Liver (tissue), 9 donors: Measurements from ENCODE around the gene SPDEF. TPM values are rescaled to one million over a fixed set of nuclear protein-coding genes. Genes with fewer than 3 reads are reported as not detected.

Source experiments
- DNase-seq: peaks from one replicate; pipeline ENCODE4 v3.0.0-alpha.2; 2017; ENCODE audit warnings: low spot score
- H3K27ac ChIP-seq, 2 donors: one replicate each; pipeline ENCODE4 v1.7.0; 2013; ENCODE audit warnings: inconsistent platforms in 2 of 2, low read length in 2 of 2, control low read depth in 1 of 2, low read depth in 1 of 2, mild to moderate bottlenecking in 1 of 2
- H3K27me3 ChIP-seq, 4 donors: one replicate each; pipeline versions ENCODE4 v1.6.1 to v1.7.0; 2013; ENCODE audit warnings: low read length in 3 of 4, inconsistent platforms in 1 of 4, mild to moderate bottlenecking in 1 of 4, moderate library complexity in 1 of 4; ENCODE audit not compliant: control insufficient read depth in 4 of 4, insufficient read depth in 4 of 4
- H3K36me3 ChIP-seq, 4 donors: one replicate each; pipeline versions ENCODE4 v1.6.1 to v1.7.0; 2013; ENCODE audit warnings: low read length in 3 of 4, mild to moderate bottlenecking in 3 of 4, low read depth in 1 of 4, moderate library complexity in 1 of 4; ENCODE audit not compliant: control insufficient read depth in 4 of 4, insufficient read depth in 3 of 4
- H3K4me1 ChIP-seq, 4 donors: one replicate each; pipeline versions ENCODE4 v1.6.1 to v1.7.0; 2013; ENCODE audit warnings: low read length in 3 of 4, mild to moderate bottlenecking in 3 of 4, moderate library complexity in 1 of 4; ENCODE audit not compliant: control insufficient read depth in 4 of 4, insufficient read depth in 4 of 4
- H3K4me3 ChIP-seq, 3 donors: one replicate each; pipeline versions ENCODE4 v1.6.1 to v1.7.0; 2013; ENCODE audit warnings: low read length in 3 of 3, control low read depth in 1 of 3, low read depth in 1 of 3, mild to moderate bottlenecking in 1 of 3
- H3K9ac ChIP-seq, 2 donors: one replicate each; pipeline ENCODE4 v1.7.0; 2013; ENCODE audit warnings: low read length in 2 of 2, mild to moderate bottlenecking in 2 of 2, moderate library complexity in 2 of 2, control low read depth in 1 of 2, low read depth in 1 of 2
- H3K9me3 ChIP-seq, 4 donors: one replicate each; pipeline versions ENCODE4 v1.6.1 to v1.7.0; 2013; ENCODE audit warnings: low read length in 3 of 4; ENCODE audit not compliant: control insufficient read depth in 4 of 4
- CTCF ChIP-seq: fragments of 150-350 bp; IDR thresholded peaks from 2 replicates; pipeline ENCODE4 v1.5.1; 2017; ENCODE audit warnings: improper control_type of control experiment, low read depth, low read length; ENCODE audit not compliant: missing input control
- EGR1 ChIP-seq, 2 donors: IDR thresholded peaks; 2 replicates each; pipeline ENCODE4 v1.6.1; 2016 to 2018; ENCODE audit warnings: antibody characterized with exemption in 2 of 2, low read depth in 2 of 2
- FOXA1 ChIP-seq: IDR thresholded peaks from 2 replicates; pipeline ENCODE4 v1.6.1; 2016; ENCODE audit warnings: antibody characterized with exemption
- FOXA2 ChIP-seq: IDR thresholded peaks from 2 replicates; pipeline ENCODE4 v1.6.1; 2016; ENCODE audit warnings: antibody characterized with exemption
- GABPA ChIP-seq, 2 donors: IDR thresholded peaks in 1 of 2; conservative IDR thresholded peaks in 1 of 2; 2 replicates each; pipeline ENCODE4 v1.6.1; 2016; ENCODE audit warnings: antibody characterized with exemption in 2 of 2, mild to moderate bottlenecking in 1 of 2, moderate library complexity in 1 of 2
- HNF4G ChIP-seq: IDR thresholded peaks from 2 replicates; pipeline ENCODE4 v1.6.1; 2016; ENCODE audit warnings: antibody characterized with exemption
- JUND ChIP-seq, 2 donors: IDR thresholded peaks; 2 replicates each; pipeline ENCODE4 v1.6.1; 2016; ENCODE audit warnings: antibody characterized with exemption in 2 of 2
- MAX ChIP-seq: IDR thresholded peaks from 2 replicates; pipeline ENCODE4 v1.6.1; 2016; ENCODE audit warnings: antibody characterized with exemption
- NR2F2 ChIP-seq: IDR thresholded peaks from 2 replicates; pipeline ENCODE4 v1.6.1; 2016; ENCODE audit warnings: antibody characterized with exemption
- RXRA ChIP-seq, 2 donors: IDR thresholded peaks; 2 replicates each; pipeline ENCODE4 v1.6.1; 2017 to 2018; ENCODE audit warnings: antibody characterized with exemption in 2 of 2, mild to moderate bottlenecking in 1 of 2
- SP1 ChIP-seq: IDR thresholded peaks from 2 replicates; pipeline ENCODE4 v1.6.1; 2018; ENCODE audit warnings: antibody characterized with exemption, mild to moderate bottlenecking
- TAF1 ChIP-seq: conservative IDR thresholded peaks from 2 replicates; pipeline ENCODE4 v1.6.1; 2016; ENCODE audit warnings: antibody characterized with exemption, mild to moderate bottlenecking
- YY1 ChIP-seq: IDR thresholded peaks from 2 replicates; pipeline ENCODE4 v1.6.1; 2016; ENCODE audit warnings: antibody characterized with exemption, mild to moderate bottlenecking
- WGBS: extraction: QIAGEN DNeasy Blood & Tissue Kit; methylation state at CpG from one replicate; pipeline ENCODE4 v1.1.7; 2013; 5-methylcytosine and 5-hydroxymethylcytosine counted together
- polyA plus RNA-seq, 2 donors: library from polyadenylated mRNA; stranded (reverse) in 1 of 2; unstranded in 1 of 2; fragments of 200-250 nt in 1 of 2; fragments of >200 nt in 1 of 2; fragmentation: Nextera tagmentation in 1 of 2; extraction: Ambion mirVana in 1 of 2; gene quantifications; one replicate each; pipeline versions ENCODE4 v1.2.1 to v1.2.3, GENCODE V29; 2013 to 2015
- total RNA-seq, 2 donors: library from RNA; depleted of rRNA; stranded (reverse); fragments of >200 nt; gene quantifications; one replicate each; pipeline ENCODE4 v1.2.3, GENCODE V29; 2014
- TF ChIP-seq, protein P1 (sequence below): IDR thresholded peaks from 2 replicates; pipeline ENCODE4 v1.6.1; 2016; ENCODE audit warnings: antibody characterized with exemption
- TF ChIP-seq, protein P2 (sequence below): IDR thresholded peaks from 2 replicates; pipeline ENCODE4 v1.6.1; 2016; ENCODE audit warnings: antibody characterized with exemption
- TF ChIP-seq, protein P3 (sequence below): IDR thresholded peaks from 2 replicates; pipeline ENCODE4 v1.6.1; 2016; ENCODE audit warnings: antibody characterized with exemption, mild to moderate bottlenecking
- donor health status: healthy.
- donor health status: healthy.
- donor health status: healthy.
- donor health status: healthy.
- donor health status: healthy.

The SPDEF gene
- total and polyA plus RNA-seq, 4 donors, result 0.05 to 0.09 TPM; not detected in 2

- no peaks in the 10 kb centered on the region for H3K4me1 ChIP-seq
- H3K4me3 ChIP-seq, result no peak overlapping the region
- no peak overlapping the region for H3K27ac ChIP-seq
- WGBS, result 66% methylated on average over 4 of the region's 4 CpGs
- H3K9ac ChIP-seq, result no peak overlapping the region
- no peaks in the 10 kb centered on the region for H3K27me3 ChIP-seq
- no peak for TF ChIP-seq SP1
- TF ChIP-seq HNF4G, result no peak
- TF ChIP-seq FOXA2, result no peak
- TF ChIP-seq FOXA1, result no peak
- no peak for TF ChIP-seq JUND (IDR thresholded peaks at IDR 0.05)
- TF ChIP-seq, protein P1, sequence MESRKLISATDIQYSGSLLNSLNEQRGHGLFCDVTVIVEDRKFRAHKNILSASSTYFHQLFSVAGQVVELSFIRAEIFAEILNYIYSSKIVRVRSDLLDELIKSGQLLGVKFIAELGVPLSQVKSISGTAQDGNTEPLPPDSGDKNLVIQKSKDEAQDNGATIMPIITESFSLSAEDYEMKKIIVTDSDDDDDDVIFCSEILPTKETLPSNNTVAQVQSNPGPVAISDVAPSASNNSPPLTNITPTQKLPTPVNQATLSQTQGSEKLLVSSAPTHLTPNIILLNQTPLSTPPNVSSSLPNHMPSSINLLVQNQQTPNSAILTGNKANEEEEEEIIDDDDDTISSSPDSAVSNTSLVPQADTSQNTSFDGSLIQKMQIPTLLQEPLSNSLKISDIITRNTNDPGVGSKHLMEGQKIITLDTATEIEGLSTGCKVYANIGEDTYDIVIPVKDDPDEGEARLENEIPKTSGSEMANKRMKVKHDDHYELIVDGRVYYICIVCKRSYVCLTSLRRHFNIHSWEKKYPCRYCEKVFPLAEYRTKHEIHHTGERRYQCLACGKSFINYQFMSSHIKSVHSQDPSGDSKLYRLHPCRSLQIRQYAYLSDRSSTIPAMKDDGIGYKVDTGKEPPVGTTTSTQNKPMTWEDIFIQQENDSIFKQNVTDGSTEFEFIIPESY, result no peak
- TF ChIP-seq, protein P2, sequence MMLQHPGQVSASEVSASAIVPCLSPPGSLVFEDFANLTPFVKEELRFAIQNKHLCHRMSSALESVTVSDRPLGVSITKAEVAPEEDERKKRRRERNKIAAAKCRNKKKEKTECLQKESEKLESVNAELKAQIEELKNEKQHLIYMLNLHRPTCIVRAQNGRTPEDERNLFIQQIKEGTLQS, result no peak
- TF ChIP-seq RXRA (IDR thresholded peaks at IDR 0.05), result no peak
- TF ChIP-seq TAF1, result no peak
- TF ChIP-seq, protein P3, sequence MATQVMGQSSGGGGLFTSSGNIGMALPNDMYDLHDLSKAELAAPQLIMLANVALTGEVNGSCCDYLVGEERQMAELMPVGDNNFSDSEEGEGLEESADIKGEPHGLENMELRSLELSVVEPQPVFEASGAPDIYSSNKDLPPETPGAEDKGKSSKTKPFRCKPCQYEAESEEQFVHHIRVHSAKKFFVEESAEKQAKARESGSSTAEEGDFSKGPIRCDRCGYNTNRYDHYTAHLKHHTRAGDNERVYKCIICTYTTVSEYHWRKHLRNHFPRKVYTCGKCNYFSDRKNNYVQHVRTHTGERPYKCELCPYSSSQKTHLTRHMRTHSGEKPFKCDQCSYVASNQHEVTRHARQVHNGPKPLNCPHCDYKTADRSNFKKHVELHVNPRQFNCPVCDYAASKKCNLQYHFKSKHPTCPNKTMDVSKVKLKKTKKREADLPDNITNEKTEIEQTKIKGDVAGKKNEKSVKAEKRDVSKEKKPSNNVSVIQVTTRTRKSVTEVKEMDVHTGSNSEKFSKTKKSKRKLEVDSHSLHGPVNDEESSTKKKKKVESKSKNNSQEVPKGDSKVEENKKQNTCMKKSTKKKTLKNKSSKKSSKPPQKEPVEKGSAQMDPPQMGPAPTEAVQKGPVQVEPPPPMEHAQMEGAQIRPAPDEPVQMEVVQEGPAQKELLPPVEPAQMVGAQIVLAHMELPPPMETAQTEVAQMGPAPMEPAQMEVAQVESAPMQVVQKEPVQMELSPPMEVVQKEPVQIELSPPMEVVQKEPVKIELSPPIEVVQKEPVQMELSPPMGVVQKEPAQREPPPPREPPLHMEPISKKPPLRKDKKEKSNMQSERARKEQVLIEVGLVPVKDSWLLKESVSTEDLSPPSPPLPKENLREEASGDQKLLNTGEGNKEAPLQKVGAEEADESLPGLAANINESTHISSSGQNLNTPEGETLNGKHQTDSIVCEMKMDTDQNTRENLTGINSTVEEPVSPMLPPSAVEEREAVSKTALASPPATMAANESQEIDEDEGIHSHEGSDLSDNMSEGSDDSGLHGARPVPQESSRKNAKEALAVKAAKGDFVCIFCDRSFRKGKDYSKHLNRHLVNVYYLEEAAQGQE, result no peak
- TF ChIP-seq EGR1 (IDR thresholded peaks at IDR 0.05; ENCODE audit: low read depth in 2 of 2), result no peak
- TF ChIP-seq YY1, result no peak
- no peak for TF ChIP-seq CTCF
- DNase-seq, result no peak
- H3K9me3 ChIP-seq, result peaks cover 0 to under 1% (median under 1%) of the 10 kb centered on the region in 4 donors
- no peaks in the 10 kb centered on the region for H3K36me3 ChIP-seq
These were observed 3.0 kb downstream of the SPDEF start for GRCh38 chr6:34553146-34553545.

DNA sequence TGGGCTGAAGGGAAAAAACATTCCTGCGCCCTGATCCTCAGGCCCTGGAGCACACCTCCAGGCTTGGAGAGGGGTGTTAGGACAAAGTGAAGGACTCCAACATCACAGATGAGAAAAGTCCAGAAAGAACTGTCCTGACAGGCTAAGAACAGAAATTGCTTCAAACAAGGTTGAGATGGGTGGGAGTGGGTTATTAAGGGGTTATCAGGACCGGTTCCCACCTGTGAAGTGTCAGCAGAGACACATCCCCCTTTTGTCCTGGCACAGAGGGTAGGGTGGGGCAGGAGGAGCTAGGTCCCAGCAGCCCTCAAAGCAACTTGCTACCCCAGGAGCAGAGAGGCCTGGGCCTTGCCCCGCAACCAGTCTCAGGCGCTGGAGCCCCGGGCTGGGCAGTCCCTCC lies 3.5 kb downstream of the SPDEF start:
- Histone ChIP-seq H3K27me3 (no peaks in the 10 kb centered on the region), H3K27ac (no peak overlapping the region), H3K9ac (no peak overlapping the region), H3K4me3 (no peak overlapping the region), H3K36me3 (no peaks in the 10 kb centered on the region), H3K4me1 (peaks cover 0 to 5% (median 2%) of the 10 kb centered on the region in 4 donors), H3K9me3 (no peaks in the 10 kb centered on the region)
- 89% methylated on average over 5 of the region's 5 CpGs for WGBS
- no peak for DNase-seq
- no peak for TF ChIP-seq SP1
- no peak for TF ChIP-seq JUND (IDR thresholded peaks at IDR 0.05)
- no peak for TF ChIP-seq NR2F2
- TF ChIP-seq HNF4G, result no peak
- TF ChIP-seq, protein P1, result no peak
- TF ChIP-seq, protein P2, result no peak
- no peak for TF ChIP-seq CTCF
- no peak for TF ChIP-seq YY1
- no peak for TF ChIP-seq FOXA1
- TF ChIP-seq GABPA (IDR thresholded peaks at IDR 0.05 in 1 of 2, conservative IDR thresholded peaks at IDR 0.05 in 1 of 2), result no peak
- no peak for TF ChIP-seq MAX
